ENCODE data around the gene PTPRM.

DNA sequence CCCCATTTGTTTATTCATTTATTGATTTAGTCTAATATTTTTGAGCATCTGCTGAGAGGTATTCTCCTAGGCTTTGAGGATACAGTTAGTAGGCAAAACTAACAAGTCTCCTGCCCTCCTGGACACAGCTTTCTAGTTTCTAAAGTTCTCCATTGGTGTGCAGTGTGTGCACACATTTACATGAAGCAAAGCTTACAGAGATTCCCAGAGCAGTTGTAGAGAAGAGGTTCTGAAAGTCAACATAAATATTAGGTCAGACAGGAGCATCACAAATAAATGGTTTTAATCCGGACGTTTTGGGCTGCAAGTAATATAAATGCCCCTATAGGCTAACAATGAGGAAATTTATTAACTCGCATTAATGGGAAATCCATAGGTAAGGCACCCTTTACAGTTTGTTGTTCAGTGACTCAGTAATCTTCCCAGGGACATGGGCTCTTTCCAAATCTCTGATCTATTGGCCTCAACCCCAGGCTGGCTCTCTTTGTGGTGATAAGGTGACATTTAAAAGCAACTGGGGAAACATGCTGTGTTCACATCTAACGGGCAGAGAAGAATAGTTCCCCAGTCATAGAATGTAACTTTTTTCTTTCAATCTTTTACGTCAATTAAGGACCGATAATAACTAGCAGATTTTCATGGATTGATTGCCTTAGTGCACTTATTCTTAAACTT is 407.2 kb downstream of the PTPRM start:
- TF ChIP-seq, protein P1, sequence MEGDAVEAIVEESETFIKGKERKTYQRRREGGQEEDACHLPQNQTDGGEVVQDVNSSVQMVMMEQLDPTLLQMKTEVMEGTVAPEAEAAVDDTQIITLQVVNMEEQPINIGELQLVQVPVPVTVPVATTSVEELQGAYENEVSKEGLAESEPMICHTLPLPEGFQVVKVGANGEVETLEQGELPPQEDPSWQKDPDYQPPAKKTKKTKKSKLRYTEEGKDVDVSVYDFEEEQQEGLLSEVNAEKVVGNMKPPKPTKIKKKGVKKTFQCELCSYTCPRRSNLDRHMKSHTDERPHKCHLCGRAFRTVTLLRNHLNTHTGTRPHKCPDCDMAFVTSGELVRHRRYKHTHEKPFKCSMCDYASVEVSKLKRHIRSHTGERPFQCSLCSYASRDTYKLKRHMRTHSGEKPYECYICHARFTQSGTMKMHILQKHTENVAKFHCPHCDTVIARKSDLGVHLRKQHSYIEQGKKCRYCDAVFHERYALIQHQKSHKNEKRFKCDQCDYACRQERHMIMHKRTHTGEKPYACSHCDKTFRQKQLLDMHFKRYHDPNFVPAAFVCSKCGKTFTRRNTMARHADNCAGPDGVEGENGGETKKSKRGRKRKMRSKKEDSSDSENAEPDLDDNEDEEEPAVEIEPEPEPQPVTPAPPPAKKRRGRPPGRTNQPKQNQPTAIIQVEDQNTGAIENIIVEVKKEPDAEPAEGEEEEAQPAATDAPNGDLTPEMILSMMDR (IDR thresholded peaks at IDR 0.05): no peak
- TF ChIP-seq NFE2L2 (conservative IDR thresholded peaks at IDR 0.05; ENCODE audit: low read length) (no peak), EHF (CRISPR knock-in tag; IDR thresholded peaks at IDR 0.05) (no peak), MAFK (IDR thresholded peaks at IDR 0.05; ENCODE audit: partially characterized antibody) (no peak), MYC (IDR thresholded peaks at IDR 0.05; ENCODE audit: borderline replicate concordance, low read length) (no peak), CHD2 (IDR thresholded peaks at IDR 0.05; ENCODE audit: low read length, partially characterized antibody) (no peak), CEBPB (IDR thresholded peaks at IDR 0.05) (no peak), EP300 (IDR thresholded peaks at IDR 0.05) (no peak), POLR2A (IDR thresholded peaks at IDR 0.05; ENCODE audit: low read length) (no peak), TP53 (CRISPR knock-in tag; IDR thresholded peaks at IDR 0.05) (no peak)
- TF ChIP-seq, protein P2, sequence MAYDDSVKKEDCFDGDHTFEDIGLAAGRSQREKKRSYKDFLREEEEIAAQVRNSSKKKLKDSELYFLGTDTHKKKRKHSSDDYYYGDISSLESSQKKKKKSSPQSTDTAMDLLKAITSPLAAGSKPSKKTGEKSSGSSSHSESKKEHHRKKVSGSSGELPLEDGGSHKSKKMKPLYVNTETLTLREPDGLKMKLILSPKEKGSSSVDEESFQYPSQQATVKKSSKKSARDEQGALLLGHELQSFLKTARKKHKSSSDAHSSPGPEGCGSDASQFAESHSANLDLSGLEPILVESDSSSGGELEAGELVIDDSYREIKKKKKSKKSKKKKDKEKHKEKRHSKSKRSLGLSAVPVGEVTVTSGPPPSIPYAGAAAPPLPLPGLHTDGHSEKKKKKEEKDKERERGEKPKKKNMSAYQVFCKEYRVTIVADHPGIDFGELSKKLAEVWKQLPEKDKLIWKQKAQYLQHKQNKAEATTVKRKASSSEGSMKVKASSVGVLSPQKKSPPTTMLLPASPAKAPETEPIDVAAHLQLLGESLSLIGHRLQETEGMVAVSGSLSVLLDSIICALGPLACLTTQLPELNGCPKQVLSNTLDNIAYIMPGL (CRISPR knock-in tag; IDR thresholded peaks at IDR 0.05; ENCODE audit: borderline replicate concordance): no peak
- TF ChIP-seq, protein P3, sequence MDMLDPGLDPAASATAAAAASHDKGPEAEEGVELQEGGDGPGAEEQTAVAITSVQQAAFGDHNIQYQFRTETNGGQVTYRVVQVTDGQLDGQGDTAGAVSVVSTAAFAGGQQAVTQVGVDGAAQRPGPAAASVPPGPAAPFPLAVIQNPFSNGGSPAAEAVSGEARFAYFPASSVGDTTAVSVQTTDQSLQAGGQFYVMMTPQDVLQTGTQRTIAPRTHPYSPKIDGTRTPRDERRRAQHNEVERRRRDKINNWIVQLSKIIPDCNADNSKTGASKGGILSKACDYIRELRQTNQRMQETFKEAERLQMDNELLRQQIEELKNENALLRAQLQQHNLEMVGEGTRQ (IDR thresholded peaks at IDR 0.05): no peak
